ENCODE measurements around the gene PSMA4.

DNA sequence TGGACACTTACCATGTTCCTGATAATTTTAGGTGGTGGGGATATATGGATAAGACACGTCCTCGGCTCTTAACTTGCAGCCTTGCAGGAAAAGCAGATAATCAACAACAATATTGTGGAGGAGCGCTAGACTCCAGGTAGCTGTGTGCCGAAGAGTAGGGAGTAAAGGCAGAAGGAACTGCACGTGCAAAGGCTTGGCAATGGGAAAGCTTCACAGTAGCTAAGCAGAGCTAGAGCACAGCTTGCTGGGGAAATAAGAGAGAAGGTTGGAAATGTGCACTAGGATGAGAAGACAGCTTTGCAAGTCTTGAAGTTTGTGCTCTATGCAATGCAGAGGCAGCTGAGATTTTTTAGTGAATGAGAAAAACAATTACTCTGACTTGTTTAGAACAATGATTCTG, 12.4 kb downstream of the PSMA4 start:
- TF ChIP-seq POLR2A (IDR thresholded peaks at IDR 0.05): no peak
- TF ChIP-seq CTCF (IDR thresholded peaks at IDR 0.05 in 8 of 11, conservative IDR thresholded peaks at IDR 0.05 in 3 of 11): no peak
- TF ChIP-seq POLR2AphosphoS5 (IDR thresholded peaks at IDR 0.05): no peak

Data from spleen (tissue), 7 donors.